ENCODE data around the gene GRK2.
"Not testable (repeated sequence)": the region's sequence is repeated elsewhere in the genome, so short reads cannot be mapped to it uniquely, and the experiment has no call there.

The GRK2 gene

DNA sequence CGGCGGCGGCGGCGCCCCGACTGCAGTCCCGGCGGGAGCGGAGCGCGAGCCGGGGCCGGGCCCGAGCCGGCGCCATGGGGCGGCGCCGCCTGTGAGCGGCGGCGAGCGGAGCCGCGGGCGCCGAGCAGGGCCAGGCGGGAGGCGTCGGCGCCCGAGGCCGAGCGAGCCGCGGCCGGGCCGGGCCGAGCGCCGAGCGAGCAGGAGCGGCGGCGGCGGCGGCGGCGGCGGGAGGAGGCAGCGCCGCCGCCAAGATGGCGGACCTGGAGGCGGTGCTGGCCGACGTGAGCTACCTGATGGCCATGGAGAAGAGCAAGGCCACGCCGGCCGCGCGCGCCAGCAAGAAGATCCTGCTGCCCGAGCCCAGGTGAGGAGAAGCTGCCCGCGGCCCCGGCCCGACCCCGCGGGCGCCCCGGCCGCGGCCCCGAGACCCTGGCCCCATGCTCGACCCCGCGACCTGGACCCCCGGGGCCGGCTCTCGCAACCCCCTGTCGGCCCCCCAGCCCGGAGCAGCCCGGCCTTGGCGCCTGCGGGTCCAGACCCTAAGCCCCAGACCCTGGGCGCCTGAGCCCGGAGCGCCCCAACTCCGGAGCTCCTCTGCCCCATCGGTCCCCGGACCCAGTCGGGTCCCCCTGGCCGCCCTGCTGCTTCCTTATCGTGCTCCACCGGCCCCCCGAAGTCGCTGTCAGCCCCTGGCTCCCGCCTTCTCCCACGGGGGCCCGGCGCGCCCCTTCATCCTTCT lies at the start of gene GRK2:
TSS of gene GRK2 (plus strand) at position 25 of the 739 bp plus-strand sequence. CDS start at position 252, 227 bp downstream.
- peak; percentile 56 for DNase-seq

DNA sequence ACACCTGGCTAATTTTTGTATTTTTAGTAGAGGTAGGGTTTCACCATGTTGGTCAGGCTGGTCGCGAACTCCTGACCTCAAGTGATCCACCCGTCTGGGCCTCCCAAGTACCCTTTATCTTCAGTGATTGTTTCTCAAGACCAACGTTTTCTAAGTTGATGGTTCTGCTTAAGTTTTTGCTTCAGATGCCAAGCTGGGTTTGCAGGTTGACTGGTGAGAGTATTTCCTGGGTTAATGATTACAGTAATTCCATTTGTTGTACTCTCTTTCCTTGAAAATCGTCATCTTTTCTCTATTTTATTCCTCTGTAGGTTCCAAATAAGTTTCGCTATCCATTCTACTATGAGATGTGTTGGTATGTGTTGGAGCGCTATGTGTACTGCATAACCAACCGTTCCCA lies 38.5 kb upstream of the GRK2 start:
- DNase-seq = no peak

DNA sequence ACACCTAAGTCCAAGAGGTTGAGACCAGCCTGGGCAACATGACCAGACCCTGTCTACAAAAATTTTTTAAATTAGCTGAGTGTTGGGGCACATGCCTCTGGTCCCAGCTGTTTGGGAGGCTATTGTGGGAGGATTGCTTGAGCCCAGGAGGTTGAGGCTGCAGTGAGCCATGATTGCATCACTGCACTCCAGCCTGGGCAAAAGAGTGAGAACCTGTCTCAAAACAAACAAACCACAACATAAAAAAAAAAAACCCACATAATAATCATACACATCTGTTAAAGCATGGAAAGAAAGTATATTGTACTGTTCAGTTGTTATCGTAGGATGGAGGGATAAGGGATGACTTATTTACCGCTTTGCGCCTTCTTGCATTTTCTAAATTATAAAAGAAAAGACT lies 35.9 kb upstream of the GRK2 start:
- DNase-seq = no peak

DNA sequence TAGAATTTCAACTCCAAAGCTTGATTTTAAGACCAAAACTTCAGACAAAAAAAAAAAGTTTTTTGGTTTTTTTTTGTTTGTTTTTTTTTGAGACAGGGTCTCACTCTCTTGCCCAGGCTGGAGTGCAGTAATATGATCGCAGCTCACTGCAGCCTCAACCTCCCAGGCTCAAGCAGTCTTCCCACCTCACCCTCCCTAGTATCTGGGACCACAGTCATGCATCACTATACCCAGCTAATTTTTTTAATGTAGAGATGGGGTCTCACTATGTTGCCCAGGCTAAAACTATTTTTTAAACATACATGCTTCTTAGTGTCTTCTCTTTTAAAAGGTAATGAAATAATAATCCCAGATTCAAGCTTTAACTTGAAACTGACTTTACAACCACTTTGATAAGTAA lies 35.4 kb upstream of the GRK2 start:
- no peak for DNase-seq

DNA sequence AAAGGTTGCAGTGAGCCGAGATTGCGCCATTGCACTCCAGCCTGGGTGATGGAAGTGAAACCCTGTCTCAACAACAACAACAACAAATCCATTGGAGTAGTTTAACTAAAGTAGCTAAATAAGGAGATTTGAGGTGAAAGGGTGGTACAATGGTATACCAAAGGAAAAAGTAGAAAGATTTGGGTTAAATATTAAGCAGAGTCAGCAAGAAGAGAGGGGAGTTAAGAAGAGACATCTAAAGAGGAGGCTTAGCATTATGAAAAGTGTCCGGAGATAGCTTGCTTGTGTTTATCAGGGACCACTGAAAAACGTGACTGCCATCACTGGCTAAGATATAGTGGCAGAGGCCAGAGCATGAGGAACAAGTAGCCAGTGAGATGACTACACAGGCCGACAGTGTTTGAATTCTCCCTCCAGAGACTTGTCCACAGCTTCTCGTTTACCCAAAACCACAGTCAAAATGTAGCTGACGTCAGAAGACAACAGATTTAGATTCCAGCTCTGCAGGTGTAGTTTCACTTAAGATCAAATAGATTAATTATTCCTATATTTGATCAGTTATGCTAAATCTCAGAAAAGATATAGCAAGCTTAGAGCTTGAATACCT lies 32.6 kb upstream of the GRK2 start:
- DNase-seq = no peak

DNA sequence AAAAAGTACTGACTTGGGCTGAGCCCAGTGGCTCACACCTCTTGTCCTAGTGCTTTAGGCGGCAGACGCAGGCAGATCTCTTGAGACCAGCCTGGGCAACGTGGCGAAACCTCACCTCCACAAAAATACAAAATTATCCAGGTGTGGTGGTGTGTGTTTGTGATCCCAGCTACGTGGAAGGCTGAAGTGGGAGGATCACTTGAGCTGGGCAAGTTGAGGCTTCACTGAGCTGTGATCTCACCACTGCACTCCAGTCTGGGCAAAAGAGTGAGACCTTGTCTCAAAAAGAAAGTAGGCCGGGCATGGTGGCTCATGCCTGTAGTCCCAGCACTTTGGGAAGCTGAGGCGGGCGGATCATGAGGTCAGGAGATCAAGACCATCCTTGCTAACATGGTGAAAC lies 31.7 kb upstream of the GRK2 start:
- not testable (repeated sequence) for DNase-seq

DNA sequence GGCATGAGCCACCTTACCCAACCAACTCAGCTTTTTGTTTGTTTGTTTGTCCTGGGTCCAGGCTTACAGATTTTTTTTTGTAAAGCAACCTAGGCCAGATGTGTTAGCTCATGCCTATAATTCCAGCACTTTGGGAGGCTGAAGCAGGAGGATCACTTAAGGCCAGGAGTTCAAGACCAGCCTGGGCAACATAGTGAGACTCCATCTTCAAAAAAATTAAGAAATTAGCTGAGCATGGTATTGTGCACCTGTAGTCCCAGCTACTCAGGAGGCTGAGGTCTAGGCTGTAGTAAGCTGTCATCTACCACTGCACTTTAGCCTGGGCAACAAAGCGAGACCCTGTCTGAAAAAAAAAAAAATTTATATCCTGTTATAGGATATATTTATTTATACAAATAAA lies 28.7 kb upstream of the GRK2 start:
- no peak for DNase-seq

DNA sequence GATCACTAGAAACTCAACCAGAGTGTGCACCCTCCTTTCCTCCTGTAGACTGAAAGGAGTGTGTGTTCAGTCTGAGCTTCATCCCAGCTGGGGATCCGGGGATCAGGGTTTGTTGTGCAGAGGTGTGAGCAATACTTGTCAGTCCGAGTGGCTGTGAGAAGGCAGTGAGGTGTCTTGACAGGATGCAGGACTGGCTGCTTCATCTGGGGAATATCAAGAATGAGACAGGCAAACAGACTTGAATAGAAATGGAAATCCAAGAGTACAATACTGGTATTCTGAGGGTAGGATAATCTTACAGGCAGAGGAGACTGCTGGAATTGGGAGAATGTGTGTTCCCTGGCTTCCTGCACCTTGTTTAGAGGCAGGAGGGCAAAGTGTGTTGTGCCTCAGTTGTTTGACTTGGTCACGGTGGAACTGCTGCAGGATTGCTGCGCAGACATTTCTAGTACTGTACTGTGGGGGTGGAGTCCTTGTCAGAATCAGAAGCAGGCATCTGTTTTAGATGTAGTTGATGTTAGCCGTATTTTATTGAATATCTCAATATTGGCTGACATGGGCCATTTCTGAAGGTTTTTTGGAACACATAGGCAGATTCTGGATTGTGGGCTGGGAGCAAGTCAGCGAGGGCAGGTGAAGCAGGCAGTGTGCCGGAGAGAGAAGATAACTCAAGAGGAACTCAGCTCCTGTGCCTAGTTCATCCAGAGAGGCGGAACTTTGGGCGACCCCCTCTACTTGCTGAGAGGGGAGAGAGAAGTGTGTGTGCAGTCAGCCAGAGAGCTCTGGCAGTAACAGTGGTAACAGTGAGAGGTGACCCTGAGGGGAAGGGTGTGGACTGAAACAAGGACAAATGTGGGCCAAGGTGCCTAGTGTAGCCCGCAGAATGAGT lies 27.1 kb upstream of the GRK2 start:
- no peak for DNase-seq

DNA sequence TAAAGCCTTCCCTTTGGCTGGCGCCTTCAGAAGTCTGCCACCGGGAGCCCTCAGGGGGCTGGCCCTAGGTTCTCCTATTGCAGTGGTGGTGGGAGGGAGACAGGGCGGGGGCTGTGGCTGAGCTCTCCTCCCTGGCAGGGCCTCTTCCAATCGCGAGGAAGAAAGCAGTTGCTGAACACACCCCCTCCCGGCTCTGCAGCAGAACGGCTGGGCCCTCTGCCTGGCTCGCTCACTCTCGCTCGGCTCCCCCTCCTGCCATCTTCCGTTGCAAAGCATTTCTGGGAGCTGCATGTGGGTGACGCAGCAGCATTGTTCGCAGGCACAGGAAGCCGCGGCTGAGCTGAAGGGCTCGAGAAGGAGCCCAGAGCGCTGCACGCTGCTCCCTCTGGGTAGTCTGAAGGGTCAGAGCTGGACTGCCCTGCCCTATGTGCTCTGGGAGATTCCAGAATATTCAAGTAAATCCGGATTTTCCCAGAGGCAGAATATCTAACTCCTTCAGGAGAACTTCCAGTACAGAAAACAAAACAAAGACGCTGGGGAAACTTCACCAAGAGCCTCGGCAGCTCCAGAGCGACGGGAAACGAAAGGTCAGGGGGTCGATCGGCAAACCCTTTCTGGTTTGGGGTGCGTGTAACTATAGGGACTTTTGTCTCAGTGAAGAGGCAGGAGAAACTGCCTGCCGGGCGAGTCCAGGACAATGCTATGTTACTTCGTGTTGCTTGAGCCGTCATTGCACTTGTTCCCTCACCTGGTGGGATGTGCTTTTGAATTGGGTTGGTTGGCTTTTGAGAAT lies 26.3 kb upstream of the GRK2 start:
- DNase-seq = peak; percentile 98

DNA sequence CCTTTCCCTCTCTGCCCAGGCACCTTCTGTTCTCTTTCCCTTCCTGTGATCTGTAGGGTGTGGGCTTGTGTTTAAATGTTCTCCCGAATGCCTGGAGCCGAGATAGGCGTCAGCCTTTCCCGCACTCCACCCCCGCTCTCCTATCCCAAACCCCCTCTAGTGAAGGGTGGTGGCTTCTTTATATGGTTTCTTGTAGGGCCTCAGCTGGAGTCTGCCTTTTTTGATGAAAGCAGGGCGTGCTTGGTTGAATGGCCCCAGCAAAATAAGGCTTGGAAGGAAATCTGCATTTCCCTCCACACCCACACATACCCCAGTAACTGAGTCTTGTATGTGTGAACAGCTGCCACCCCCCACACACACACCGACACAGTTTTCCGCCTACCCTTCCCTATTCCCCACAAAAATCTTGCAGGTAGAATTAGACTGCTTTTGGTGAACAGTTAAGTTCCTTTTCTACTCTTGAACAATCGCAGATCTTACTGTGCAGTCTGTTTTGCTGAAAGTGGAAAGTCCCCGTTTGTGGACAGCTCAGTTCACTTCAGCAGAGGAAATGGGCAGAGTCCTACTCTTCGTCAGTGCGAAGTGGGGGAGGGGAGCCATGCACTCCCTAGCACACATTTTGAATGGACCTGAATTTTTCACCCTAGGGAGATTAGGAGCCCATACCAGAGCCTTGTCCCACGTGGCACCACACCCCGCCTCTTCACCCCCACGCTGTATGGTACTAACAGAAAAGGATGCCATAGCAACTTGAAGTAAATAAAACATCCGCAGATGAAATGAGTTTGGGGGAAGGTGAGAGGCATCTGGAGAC lies 25.5 kb upstream of the GRK2 start:
- no peak for DNase-seq

DNA sequence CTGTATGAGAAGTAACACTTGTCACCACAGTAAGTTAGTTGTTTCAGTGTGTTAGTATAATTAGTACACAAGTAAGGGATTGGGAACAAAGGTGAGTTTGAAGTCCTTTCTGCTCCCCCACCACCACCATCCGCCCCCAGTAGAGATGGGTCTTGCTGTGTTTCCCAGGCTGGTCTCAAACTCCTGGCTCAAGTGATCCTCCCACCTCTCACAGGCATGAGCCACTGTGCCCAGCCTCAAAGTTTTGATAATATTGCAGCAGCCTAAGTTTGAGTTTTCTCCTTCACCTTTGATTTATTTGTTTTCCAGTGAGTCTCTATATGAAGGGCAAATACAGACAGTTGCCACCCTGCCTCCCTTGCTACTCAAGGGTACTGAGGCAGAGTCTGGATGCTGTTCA lies 23.7 kb upstream of the GRK2 start:
- no peak for DNase-seq

DNA sequence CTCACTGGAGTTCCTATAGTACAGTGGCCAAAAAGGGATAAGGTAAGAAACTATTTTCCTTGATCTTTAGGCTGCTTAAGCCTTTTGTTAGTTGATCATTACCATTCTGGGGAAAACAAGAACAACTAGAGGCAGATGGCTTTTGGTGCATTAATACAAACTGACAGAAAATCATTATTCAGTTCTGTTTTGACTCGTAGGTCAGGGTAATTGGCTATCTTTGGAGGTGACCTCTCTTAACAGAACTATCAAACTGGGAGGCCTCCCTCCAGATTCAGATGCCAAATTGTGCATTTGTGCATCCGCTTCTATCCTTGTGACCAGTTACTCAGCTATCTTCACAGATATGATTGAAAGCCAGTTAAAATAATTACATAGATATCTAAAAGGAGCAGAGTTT lies 23.2 kb upstream of the GRK2 start:
- DNase-seq = no peak

DNA sequence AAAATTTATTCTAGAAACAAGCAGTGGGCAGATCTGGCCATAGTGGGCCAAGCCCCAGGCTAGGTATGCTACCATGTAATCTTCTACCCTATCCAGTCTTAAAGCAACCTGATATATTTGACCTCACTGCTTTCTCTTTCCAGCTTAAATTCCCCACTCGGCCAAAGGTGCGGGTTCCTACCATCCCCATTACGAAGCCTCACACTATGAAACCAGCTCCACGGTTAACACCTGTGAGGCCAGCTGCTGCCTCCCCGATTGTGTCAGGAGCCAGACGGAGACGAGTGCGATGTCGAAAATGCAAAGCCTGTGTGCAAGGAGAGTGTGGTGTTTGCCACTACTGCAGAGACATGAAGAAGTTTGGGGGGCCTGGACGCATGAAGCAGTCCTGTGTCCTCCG lies 21.2 kb upstream of the GRK2 start:
- no peak for DNase-seq

DNA sequence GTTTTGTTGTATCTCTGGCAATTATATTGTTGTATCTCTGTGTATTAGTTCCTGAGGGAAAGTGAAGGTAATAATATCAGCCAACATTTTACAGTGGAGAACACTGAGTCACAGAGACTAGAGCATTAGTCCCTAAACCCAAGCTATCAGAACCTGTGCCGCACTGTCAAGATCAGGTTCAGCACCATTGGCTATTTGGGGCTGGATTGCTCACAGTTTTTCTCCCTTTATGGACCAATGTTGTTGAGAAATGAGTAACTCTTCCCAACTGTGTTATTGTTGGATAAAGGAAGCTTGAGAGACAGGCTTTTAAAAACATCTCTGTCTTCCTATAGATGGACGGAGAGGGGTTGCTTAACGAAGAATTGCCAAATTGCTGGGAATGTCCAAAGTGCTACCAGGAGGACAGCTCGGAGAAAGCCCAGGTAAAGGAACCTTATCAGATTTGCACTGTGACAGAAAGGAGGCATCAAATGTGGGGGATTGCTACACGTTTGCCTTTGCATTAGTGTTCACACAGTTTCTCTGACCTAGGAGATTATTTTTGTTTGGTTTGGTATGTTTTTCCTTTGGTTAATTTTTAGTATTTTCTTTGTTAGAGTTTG lies 18.2 kb upstream of the GRK2 start:
- no peak for DNase-seq

DNA sequence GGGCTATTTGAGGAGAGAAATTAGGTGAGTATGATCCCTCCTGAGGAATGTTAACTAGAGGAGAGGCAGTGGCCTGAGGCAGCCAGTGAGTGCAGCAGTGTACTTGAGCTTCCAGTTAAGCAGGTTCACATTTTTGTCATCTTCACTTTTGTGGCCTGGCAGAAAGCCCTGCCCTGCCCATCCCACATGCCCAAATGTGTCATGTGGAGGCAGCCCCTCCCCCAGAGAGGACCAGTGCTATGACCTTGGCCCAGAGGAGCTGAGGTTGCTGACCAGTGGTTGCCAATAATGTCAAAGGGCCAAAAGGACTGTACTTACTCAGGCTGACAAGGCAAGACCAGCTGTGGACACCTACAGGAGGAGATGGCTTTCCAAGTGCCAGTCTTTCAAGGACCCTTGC lies 17.6 kb upstream of the GRK2 start:
- DNase-seq = no peak

DNA sequence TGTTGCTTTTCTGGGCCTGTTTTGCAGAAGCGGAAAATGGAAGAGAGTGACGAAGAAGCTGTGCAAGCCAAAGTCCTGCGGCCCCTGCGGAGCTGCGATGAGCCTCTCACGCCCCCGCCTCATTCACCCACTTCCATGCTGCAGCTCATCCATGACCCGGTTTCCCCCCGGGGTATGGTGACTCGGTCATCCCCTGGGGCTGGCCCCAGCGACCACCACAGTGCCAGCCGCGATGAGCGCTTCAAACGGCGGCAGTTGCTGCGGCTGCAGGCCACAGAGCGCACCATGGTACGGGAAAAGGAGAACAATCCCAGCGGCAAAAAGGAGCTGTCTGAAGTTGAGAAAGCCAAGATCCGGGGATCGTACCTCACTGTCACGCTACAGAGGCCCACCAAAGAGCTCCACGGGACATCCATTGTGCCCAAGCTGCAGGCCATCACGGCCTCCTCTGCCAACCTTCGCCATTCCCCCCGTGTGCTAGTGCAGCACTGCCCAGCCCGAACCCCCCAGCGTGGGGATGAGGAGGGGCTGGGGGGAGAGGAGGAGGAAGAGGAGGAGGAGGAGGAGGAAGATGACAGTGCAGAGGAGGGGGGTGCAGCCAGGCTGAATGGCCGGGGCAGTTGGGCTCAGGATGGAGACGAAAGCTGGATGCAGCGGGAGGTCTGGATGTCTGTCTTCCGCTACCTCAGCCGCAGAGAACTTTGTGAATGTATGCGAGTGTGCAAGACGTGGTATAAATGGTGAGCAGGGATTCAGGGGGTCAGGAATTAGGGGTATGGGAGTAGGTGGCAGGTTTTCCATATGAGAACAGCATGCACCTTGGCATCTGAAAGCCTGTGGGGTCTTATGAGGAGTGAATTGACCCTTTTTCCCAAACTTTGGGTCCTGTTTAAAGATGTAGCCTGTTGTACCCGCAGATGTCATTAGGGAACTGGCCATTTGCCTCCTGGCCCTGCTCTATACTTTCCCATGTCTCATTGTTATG lies 15.9 kb upstream of the GRK2 start:
- no peak for DNase-seq

DNA sequence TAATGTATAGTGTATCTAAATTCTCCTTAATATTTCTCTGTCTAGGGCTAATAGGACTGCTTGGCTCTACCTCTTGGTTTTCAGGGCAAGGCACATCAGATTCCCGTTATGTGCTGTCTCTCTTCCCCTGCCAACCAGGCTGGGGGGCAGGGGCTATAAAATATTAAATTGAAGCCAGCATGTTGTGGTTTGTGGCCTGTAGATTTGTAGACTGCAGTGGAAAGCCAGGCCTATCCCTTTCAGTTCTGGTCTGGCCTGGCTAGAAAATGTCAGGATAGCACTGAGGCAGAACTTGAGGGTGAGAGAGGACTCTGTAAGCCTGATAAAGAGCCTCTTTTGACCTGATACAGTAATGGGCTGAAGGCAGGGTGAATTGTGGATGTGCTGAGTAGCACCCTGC lies 14.4 kb upstream of the GRK2 start:
- no peak for DNase-seq

DNA sequence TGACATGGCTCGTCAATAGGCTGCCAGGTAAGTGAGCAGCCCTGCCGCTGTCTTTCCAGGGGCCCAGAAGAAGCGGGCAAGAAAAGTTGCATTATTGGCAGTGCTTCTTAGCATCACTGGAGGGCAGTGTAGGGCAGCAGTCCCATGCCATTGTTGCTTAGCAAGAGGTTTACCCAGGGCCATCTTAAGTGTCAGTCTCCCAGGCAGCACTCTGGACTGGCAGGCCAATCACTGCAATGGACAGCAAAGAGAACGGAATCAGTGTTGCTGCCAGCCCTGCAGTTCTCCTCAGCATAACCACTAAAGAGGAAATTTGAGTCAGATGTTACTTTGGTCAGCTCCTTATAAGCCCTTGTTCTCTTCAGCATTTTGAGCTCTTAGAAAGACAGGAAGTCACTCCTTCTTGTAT lies 13.4 kb upstream of the GRK2 start:
- no peak for DNase-seq

DNA sequence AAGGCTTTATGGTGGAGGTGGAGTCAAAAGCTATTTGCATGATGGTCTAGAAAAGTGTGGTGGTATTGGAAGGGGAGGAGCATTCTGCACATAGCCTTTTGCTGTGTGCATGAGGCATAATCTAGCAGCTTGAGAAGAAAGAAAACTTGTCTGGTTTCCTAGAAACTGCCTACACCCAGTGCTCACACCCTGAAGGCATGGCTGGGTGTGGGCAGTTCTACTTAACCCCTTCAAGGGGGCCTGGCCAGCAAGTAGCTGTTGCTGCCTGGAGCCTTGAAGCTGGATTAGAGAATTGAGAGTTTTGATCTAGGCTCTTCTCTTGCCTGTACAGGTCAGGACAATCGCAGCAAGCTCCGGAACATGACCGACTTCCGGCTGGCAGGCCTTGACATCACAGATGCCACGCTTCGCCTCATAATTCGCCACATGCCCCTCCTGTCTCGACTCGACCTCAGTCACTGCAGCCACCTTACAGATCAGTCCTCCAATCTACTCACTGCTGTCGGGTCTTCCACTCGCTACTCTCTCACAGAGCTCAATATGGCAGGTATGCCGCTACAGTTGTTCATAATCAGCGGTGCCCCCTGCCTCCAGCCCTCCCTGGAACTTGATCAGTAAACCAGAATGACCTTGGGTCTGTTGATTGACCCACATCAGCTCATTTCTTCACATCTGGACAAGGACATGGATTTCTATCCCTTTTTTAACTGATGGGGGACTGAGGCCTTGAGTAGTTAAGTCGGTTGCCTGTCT lies 12.2 kb upstream of the GRK2 start:
- no peak for DNase-seq

DNA sequence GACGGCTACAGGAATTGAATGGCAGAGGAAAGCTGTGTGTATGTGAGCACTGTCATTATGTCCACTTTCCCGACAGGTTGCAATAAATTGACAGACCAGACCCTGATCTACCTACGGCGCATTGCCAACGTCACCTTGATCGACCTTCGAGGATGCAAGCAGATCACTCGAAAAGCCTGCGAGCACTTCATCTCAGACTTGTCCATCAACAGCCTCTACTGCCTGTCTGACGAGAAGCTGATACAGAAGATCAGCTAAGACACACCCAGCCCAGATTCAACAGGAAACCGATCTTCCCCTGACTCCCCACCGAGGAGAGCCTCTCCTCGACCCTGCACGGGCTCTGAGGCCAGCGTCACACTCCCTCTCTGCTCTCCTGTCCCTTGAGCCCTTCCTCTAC lies 11.5 kb upstream of the GRK2 start:
- DNase-seq = no peak

All from NCI-H345 (cell line).